Measurements from ENCODE around the gene NETO1.

NETO1 gene

GRCh38 chr18:72726201-72726600 lies 141.6 kb downstream of the NETO1 start:
- H3K27ac ChIP-seq = peak overlapping the region; percentile 54
- TF ChIP-seq, protein P1, sequence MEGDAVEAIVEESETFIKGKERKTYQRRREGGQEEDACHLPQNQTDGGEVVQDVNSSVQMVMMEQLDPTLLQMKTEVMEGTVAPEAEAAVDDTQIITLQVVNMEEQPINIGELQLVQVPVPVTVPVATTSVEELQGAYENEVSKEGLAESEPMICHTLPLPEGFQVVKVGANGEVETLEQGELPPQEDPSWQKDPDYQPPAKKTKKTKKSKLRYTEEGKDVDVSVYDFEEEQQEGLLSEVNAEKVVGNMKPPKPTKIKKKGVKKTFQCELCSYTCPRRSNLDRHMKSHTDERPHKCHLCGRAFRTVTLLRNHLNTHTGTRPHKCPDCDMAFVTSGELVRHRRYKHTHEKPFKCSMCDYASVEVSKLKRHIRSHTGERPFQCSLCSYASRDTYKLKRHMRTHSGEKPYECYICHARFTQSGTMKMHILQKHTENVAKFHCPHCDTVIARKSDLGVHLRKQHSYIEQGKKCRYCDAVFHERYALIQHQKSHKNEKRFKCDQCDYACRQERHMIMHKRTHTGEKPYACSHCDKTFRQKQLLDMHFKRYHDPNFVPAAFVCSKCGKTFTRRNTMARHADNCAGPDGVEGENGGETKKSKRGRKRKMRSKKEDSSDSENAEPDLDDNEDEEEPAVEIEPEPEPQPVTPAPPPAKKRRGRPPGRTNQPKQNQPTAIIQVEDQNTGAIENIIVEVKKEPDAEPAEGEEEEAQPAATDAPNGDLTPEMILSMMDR (conservative IDR thresholded peaks at IDR 0.05; ENCODE audit: low read depth) = no peak
- no peak for DNase-seq (ENCODE audit: low spot score)
- ChIA-PET CTCF (no interaction called here), POLR2A (ENCODE audit: low non-redundant PET) (no interaction called here)

- TF ChIP-seq, protein P1 (conservative IDR thresholded peaks at IDR 0.05; ENCODE audit: low read depth) = no peak
- ChIA-PET CTCF (no interaction called here), POLR2A (ENCODE audit: low non-redundant PET) (no interaction called here)
- no peak for DNase-seq (ENCODE audit: low spot score)
- H3K27ac ChIP-seq = no peak overlapping the region
Observed at GRCh38 chr18:72721330-72721729, 146.5 kb downstream of the NETO1 start.

DNA sequence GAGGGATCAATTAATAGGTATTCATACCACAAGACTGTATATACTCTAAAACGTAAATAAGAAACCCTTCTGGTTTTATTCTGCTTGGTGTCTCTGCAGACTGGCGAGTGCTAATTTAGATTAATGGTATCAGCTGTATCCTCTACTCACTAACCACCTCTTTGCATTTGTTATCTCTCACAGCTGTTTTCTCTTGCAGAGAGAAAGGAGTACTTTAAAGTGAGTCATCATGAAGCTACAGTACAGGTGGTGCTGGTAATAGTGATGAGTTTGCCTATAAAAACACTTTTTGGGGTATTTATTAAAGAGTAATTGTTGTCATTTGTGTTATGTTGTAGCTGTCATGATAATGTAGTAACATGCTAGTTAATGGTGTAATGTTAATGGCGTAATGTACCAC lies 147.7 kb downstream of the NETO1 start:
- ChIA-PET POLR2A (ENCODE audit: low non-redundant PET) (no interaction called here), CTCF (no interaction called here)
- no peak for DNase-seq (ENCODE audit: low spot score)
- TF ChIP-seq, protein P1 (conservative IDR thresholded peaks at IDR 0.05; ENCODE audit: low read depth) = no peak
- no peak overlapping the region for H3K27ac ChIP-seq

GRCh38 chr18:72704202-72704601 lies 163.6 kb downstream of the NETO1 start:
- H3K27ac ChIP-seq = no peak overlapping the region
- CTCF ChIA-PET = no interaction called here
- POLR2A ChIA-PET (ENCODE audit: low non-redundant PET) = no interaction called here
- TF ChIP-seq, protein P1 (conservative IDR thresholded peaks at IDR 0.05; ENCODE audit: low read depth) = no peak
- DNase-seq (ENCODE audit: low spot score) = no peak

DNA sequence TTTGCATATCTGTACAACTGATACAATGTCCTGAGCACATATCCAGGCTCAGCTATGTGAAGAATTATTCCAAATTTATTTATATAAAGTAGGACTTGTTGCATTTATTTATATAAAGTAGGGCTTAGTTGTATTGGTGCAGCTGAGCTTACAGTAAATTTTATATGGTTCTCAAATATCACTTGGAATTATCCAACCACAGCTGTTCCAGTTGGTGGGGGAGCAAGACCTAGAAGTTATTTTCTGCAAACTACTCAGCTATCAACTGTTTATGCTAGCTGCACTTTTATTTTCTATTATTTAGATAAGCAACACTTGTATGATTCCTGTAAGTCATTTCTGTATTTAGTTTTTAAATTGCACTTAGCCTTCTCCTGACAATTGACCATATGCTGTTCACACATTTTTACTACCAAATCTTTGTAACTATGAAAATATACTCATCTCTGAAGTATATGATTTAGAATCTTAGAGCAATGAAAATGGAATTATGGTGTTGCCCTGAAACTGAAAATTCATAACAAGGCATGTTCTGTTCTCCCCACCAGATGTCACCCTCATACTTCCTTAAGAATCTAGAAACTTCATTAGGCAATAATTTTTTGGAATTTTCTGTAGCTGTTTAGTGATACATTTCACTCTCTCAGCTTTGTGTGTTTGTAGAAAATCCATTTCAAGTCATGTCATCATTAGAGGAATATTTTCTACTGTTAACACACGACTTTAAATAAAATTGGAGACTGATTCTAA lies 166.7 kb downstream of the NETO1 start:
- POLR2A ChIA-PET (ENCODE audit: low non-redundant PET) = no interaction called here

DNA sequence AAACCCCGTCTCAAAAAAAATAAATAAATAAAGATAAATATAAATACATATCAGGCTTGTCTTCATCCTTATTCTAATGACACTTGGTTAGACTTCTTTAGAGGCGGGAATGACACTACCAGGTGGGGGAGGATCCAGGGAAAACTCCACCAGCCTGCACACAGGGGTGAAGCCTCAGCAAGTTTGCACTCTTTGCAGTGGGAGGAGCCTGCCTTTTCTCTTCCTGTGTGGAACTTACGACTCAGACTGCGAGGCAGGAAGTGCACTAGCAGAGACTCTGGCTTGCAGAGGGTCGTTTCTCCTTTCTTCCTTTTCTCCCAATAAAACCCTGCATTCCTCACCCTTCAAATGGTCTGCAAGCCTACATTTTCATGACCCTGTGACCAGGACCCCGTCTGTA lies 170.1 kb downstream of the NETO1 start:
- ChIA-PET POLR2A (ENCODE audit: low non-redundant PET) (interaction anchor here (0.6 kb wide), 1 partner anchor 12 kb away, joined by 3 read pairs; no protein-coding TSS in a partner anchor), CTCF (no interaction called here)
- TF ChIP-seq, protein P1 (conservative IDR thresholded peaks at IDR 0.05; ENCODE audit: low read depth) = no peak
- DNase-seq (ENCODE audit: low spot score) = no peak
- no peak overlapping the region for H3K27ac ChIP-seq

More for the DNA sequence above, 166.7 kb downstream of the NETO1 start:
- CTCF ChIA-PET = interaction anchor here (0.7 to 1.7 kb wide), 2 partner anchors 435 to 1485 kb away, joined by 3 to 6 read pairs; no protein-coding TSS in a partner anchor
- H3K27ac ChIP-seq = no peak overlapping the region
- DNase-seq (ENCODE audit: low spot score) = peak; percentile 17
- TF ChIP-seq, protein P1 (conservative IDR thresholded peaks at IDR 0.05; ENCODE audit: low read depth) = peak; percentile 56

Measured in RWPE1 (cell line).